ENCODE measurements around the gene ANGPTL8. TPM values are rescaled to one million over a fixed set of nuclear protein-coding genes. Genes with fewer than 3 reads are reported as not detected.

ANGPTL8 gene
- total and polyA plus RNA-seq, 12 donors = 0.33 to 10.0 (median 0.91) TPM; not detected in 4

- peak overlapping the region in 1 of 4 donors; percentile 89 for H3K4me3 ChIP-seq
Observed at GRCh38 chr19:11260996-11261395, 21.6 kb downstream of the ANGPTL8 start.

GRCh38 chr19:11261431-11261970, 22.1 kb downstream of the ANGPTL8 start:
- H3K27me3 ChIP-seq = no peaks in the 10 kb centered on the region
- H3K4me3 ChIP-seq = peak overlapping the region in 3 of 4 donors; percentile 82 to 90 (median 89)
- H3K9me3 ChIP-seq (replicated peaks in 1 of 3) = no peaks in the 10 kb centered on the region
- WGBS, 4 donors = 24 to 67% (median 34%) methylated on average over 1 to 18 of the region's 18 CpGs
- DNase-seq = no peak
- peak overlapping the region in 4 of 5 donors; percentile 65 to 95 (median 75) for H3K27ac ChIP-seq
- no peak for TF ChIP-seq POLR2A (IDR thresholded peaks at IDR 0.05)
- TF ChIP-seq, protein P1, sequence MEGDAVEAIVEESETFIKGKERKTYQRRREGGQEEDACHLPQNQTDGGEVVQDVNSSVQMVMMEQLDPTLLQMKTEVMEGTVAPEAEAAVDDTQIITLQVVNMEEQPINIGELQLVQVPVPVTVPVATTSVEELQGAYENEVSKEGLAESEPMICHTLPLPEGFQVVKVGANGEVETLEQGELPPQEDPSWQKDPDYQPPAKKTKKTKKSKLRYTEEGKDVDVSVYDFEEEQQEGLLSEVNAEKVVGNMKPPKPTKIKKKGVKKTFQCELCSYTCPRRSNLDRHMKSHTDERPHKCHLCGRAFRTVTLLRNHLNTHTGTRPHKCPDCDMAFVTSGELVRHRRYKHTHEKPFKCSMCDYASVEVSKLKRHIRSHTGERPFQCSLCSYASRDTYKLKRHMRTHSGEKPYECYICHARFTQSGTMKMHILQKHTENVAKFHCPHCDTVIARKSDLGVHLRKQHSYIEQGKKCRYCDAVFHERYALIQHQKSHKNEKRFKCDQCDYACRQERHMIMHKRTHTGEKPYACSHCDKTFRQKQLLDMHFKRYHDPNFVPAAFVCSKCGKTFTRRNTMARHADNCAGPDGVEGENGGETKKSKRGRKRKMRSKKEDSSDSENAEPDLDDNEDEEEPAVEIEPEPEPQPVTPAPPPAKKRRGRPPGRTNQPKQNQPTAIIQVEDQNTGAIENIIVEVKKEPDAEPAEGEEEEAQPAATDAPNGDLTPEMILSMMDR (IDR thresholded peaks at IDR 0.05) = no peak
- H3K4me1 ChIP-seq (replicated peaks in 1 of 2) = peaks cover 4 to 10% of the 10 kb centered on the region in 2 donors
- intact Hi-C loops (cut with DNase I) = no loop called here
- H3K36me3 ChIP-seq (replicated peaks in 1 of 2) = no peaks in the 10 kb centered on the region

More at GRCh38 chr19:11260996-11261395, 21.6 kb downstream of the ANGPTL8 start:
- whole genome bisulfite sequencing, 4 donors = 79 to 87% (median 83%) methylated on average over 5 of the region's 5 CpGs
- Histone ChIP-seq H3K36me3 (replicated peaks in 1 of 2) (no peaks in the 10 kb centered on the region), H3K4me1 (replicated peaks in 1 of 2) (peaks cover 4 to 10% of the 10 kb centered on the region in 2 donors), H3K9me3 (replicated peaks in 1 of 3) (no peaks in the 10 kb centered on the region), H3K27ac (peak overlapping the region in 2 of 5 donors; percentile 73 to 95), H3K27me3 (no peaks in the 10 kb centered on the region)
- intact Hi-C loops (cut with DNase I) = no loop called here
- no peak for DNase-seq
- TF ChIP-seq, protein P1 (IDR thresholded peaks at IDR 0.05) = no peak
- TF ChIP-seq POLR2A (IDR thresholded peaks at IDR 0.05) = no peak

GRCh38 chr19:11261971-11262839, 22.8 kb downstream of the ANGPTL8 start, which contains the start of gene DOCK6:
Gene DOCK6 (minus strand): TSS chr19:11262524. CDS start chr19:11262440, 84 bp downstream.
- intact Hi-C loops (cut with DNase I) = no loop called here
- Histone ChIP-seq H3K27ac (peak within 1 kb of the TSS in 4 of 5 donors; percentile 65 to 95 (median 75)), H3K4me1 (replicated peaks in 1 of 2) (peaks cover 4 to 10% of the 10 kb centered on the region in 2 donors), H3K27me3 (no peaks in the 10 kb centered on the region), H3K36me3 (replicated peaks in 1 of 2) (no peaks in the 10 kb centered on the region), H3K4me3 (peak within 1 kb of the TSS; percentile 18 to 90 (median 86)), H3K9me3 (replicated peaks in 1 of 3) (no peaks in the 10 kb centered on the region)
- DNase-seq = peak in 3 of 7 donors; percentile 47 to 54 (median 52)
- 0 to 3% (median 1%) methylated on average over 9 to 91 of the region's 91 CpGs for WGBS, 4 donors
- TF ChIP-seq, protein P1 (IDR thresholded peaks at IDR 0.05) = peak in 3 of 6 experiments; percentile 12 to 38 (median 29)
- no peak for TF ChIP-seq POLR2A (IDR thresholded peaks at IDR 0.05)

- no peak for DNase-seq
- H3K27me3 ChIP-seq = no peaks in the 10 kb centered on the region
- H3K4me3 ChIP-seq = no peak overlapping the region
- WGBS, 4 donors = 93 to 96% (median 95%) methylated on average over 6 of the region's 6 CpGs
- H3K27ac ChIP-seq = no peak overlapping the region
- intact Hi-C loops (cut with DNase I) = no loop called here
- no peaks in the 10 kb centered on the region for H3K36me3 ChIP-seq (replicated peaks in 1 of 2)
- H3K9me3 ChIP-seq (replicated peaks in 1 of 3) = no peaks in the 10 kb centered on the region
- peaks cover 4 to 10% of the 10 kb centered on the region in 2 donors for H3K4me1 ChIP-seq (replicated peaks in 1 of 2)
- TF ChIP-seq POLR2A (IDR thresholded peaks at IDR 0.05) = no peak
- TF ChIP-seq, protein P1 (IDR thresholded peaks at IDR 0.05) = no peak
Observed at GRCh38 chr19:11263726-11264125, 24.3 kb downstream of the ANGPTL8 start.

Data from adrenal gland (tissue), 12 donors.